ENCODE data around the gene KRT28. TPM values are rescaled to one million over a fixed set of nuclear protein-coding genes. Genes with fewer than 3 reads are reported as not detected.

The KRT28 gene
- total and polyA plus RNA-seq, 2 donors (not counting 3 experiments of a cell fraction or from before 2014, with no cell fraction given): not detected

- H3K36me3 ChIP-seq (ENCODE audit: control insufficient read depth in 2 of 2, extremely low read depth in 1 of 2, insufficient read depth in 2 of 2, low read length in 2 of 2): no peaks in the 10 kb centered on the region
- no peak overlapping the region for H3K9ac ChIP-seq (replicated peaks; ENCODE audit: extremely low read depth, insufficient read depth, low read length)
- H3K27me3 ChIP-seq (ENCODE audit: control insufficient read depth in 2 of 2, insufficient read depth in 2 of 2, low read length in 2 of 2): peaks cover 8 to 13% of the 10 kb centered on the region in 2 experiments
- no peak for TF ChIP-seq POLR2AphosphoS5 (IDR thresholded peaks at IDR 0.05; ENCODE audit: insufficient read depth, low read depth, low read length)
- TF ChIP-seq, protein P1, sequence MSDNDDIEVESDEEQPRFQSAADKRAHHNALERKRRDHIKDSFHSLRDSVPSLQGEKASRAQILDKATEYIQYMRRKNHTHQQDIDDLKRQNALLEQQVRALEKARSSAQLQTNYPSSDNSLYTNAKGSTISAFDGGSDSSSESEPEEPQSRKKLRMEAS (IDR thresholded peaks at IDR 0.05; ENCODE audit: insufficient read depth, insufficient read length): no peak
- TF ChIP-seq JUN (IDR thresholded peaks at IDR 0.05; ENCODE audit: borderline replicate concordance, insufficient read depth, insufficient read length, low read depth): no peak
- no peak for TF ChIP-seq EZH2 (IDR thresholded peaks at IDR 0.05; ENCODE audit: borderline replicate concordance, low read depth, low read length, severe bottlenecking)
- no peak for TF ChIP-seq POLR2A (IDR thresholded peaks at IDR 0.05; ENCODE audit: low read depth, low read length)
- no peak for TF ChIP-seq GATA2 (IDR thresholded peaks at IDR 0.05; ENCODE audit: insufficient read depth, insufficient read length, low read depth, low read length)
- H2AFZ ChIP-seq (ENCODE audit: low read depth, low read length): no peak overlapping the region
- no peak overlapping the region for H3K27ac ChIP-seq (ENCODE audit: insufficient read depth, low read depth, low read length)
- no peaks in the 10 kb centered on the region for H3K9me1 ChIP-seq (replicated peaks; ENCODE audit: control insufficient read depth, extremely low read depth, insufficient read depth, low read length)
- H3K79me2 ChIP-seq (ENCODE audit: control insufficient read depth, insufficient read depth, low read length): no peaks in the 10 kb centered on the region
- POLR2A ChIA-PET: no interaction called here
- dilution Hi-C loops (cut with MboI; ENCODE audit: extremely low pct_ligation_motif_present, low sequenced_read_pairs) (no loop called here), intact Hi-C loops (cut with micrococcal nuclease) (no loop called here)
- no peaks in the 10 kb centered on the region for H3K9me3 ChIP-seq (replicated peaks; ENCODE audit: control insufficient read depth, insufficient read depth, low read length)
- no peaks in the 10 kb centered on the region for H3K4me1 ChIP-seq (ENCODE audit: control insufficient read depth, extremely low read depth, insufficient read depth, low read length)
- no peak overlapping the region for H3K4me3 ChIP-seq (replicated peaks in 1 of 3; ENCODE audit: insufficient read depth in 1 of 3, low read depth in 1 of 3, low read length in 3 of 3)
- CTCF ChIA-PET: interaction anchor here (3.2 kb wide), 1 partner anchor 179 kb away, joined by 19 read pairs; no protein-coding TSS in a partner anchor
- no peaks in the 10 kb centered on the region for H4K20me1 ChIP-seq (replicated peaks; ENCODE audit: control insufficient read depth, extremely low read depth, insufficient read depth, low read length)
- FAIRE-seq (no peak), DNase-seq (ENCODE audit: low read depth, low spot score) (no peak)
- H3K4me2 ChIP-seq (ENCODE audit: insufficient read depth, low read length): no peak overlapping the region
- BruUV-seq (replicated peaks): no TSS peak
Measured at GRCh38 chr17:40794466-40794865, 5.3 kb downstream of the KRT28 start.

- Histone ChIP-seq H2AFZ (ENCODE audit: low read depth, low read length) (no peak overlapping the region), H3K27ac (ENCODE audit: insufficient read depth, low read depth, low read length) (no peak overlapping the region), H3K9ac (replicated peaks; ENCODE audit: extremely low read depth, insufficient read depth, low read length) (no peak overlapping the region), H3K9me3 (replicated peaks; ENCODE audit: control insufficient read depth, insufficient read depth, low read length) (no peaks in the 10 kb centered on the region), H3K79me2 (ENCODE audit: control insufficient read depth, insufficient read depth, low read length) (no peaks in the 10 kb centered on the region), H3K9me1 (replicated peaks; ENCODE audit: control insufficient read depth, extremely low read depth, insufficient read depth, low read length) (no peaks in the 10 kb centered on the region), H3K27me3 (ENCODE audit: control insufficient read depth in 2 of 2, insufficient read depth in 2 of 2, low read length in 2 of 2) (peaks cover 10 to 17% of the 10 kb centered on the region in 2 experiments), H4K20me1 (replicated peaks; ENCODE audit: control insufficient read depth, extremely low read depth, insufficient read depth, low read length) (no peaks in the 10 kb centered on the region), H3K4me2 (ENCODE audit: insufficient read depth, low read length) (no peak overlapping the region), H3K4me1 (ENCODE audit: control insufficient read depth, extremely low read depth, insufficient read depth, low read length) (no peaks in the 10 kb centered on the region), H3K4me3 (replicated peaks in 1 of 3; ENCODE audit: insufficient read depth in 1 of 3, low read depth in 1 of 3, low read length in 3 of 3) (no peak overlapping the region), H3K36me3 (ENCODE audit: control insufficient read depth in 2 of 2, extremely low read depth in 1 of 2, insufficient read depth in 2 of 2, low read length in 2 of 2) (no peaks in the 10 kb centered on the region)
- no TSS peak for BruUV-seq (replicated peaks)
- CTCF ChIA-PET: interaction anchor here (1.5 to 3.2 kb wide), 2 partner anchors 9 to 179 kb away, joined by 6 to 19 read pairs; no protein-coding TSS in a partner anchor
- TF ChIP-seq FOS (IDR thresholded peaks at IDR 0.05; ENCODE audit: borderline replicate concordance, insufficient read depth, low read length) (no peak), POLR2A (IDR thresholded peaks at IDR 0.05; ENCODE audit: low read depth, low read length) (no peak), EZH2 (IDR thresholded peaks at IDR 0.05; ENCODE audit: borderline replicate concordance, low read depth, low read length, severe bottlenecking) (no peak), MYC (IDR thresholded peaks at IDR 0.05; ENCODE audit: low read depth, low read length) (no peak), GATA2 (IDR thresholded peaks at IDR 0.05; ENCODE audit: insufficient read depth, insufficient read length, low read depth, low read length) (no peak), JUN (IDR thresholded peaks at IDR 0.05; ENCODE audit: borderline replicate concordance, insufficient read depth, insufficient read length, low read depth) (no peak), POLR2AphosphoS5 (IDR thresholded peaks at IDR 0.05; ENCODE audit: insufficient read depth, low read depth, low read length) (no peak)
- TF ChIP-seq, protein P2, sequence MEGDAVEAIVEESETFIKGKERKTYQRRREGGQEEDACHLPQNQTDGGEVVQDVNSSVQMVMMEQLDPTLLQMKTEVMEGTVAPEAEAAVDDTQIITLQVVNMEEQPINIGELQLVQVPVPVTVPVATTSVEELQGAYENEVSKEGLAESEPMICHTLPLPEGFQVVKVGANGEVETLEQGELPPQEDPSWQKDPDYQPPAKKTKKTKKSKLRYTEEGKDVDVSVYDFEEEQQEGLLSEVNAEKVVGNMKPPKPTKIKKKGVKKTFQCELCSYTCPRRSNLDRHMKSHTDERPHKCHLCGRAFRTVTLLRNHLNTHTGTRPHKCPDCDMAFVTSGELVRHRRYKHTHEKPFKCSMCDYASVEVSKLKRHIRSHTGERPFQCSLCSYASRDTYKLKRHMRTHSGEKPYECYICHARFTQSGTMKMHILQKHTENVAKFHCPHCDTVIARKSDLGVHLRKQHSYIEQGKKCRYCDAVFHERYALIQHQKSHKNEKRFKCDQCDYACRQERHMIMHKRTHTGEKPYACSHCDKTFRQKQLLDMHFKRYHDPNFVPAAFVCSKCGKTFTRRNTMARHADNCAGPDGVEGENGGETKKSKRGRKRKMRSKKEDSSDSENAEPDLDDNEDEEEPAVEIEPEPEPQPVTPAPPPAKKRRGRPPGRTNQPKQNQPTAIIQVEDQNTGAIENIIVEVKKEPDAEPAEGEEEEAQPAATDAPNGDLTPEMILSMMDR (IDR thresholded peaks at IDR 0.05; ENCODE audit: extremely low read depth in 1 of 2, insufficient read depth in 1 of 2, low read depth in 1 of 2, low read length in 2 of 2): no peak
- TF ChIP-seq, protein P1 (IDR thresholded peaks at IDR 0.05; ENCODE audit: insufficient read depth, insufficient read length): no peak
- dilution Hi-C loops (cut with MboI; ENCODE audit: extremely low pct_ligation_motif_present, low sequenced_read_pairs): no loop called here
- no peak for DNase-seq (ENCODE audit: low read depth, low spot score)
- intact Hi-C loops (cut with micrococcal nuclease): no loop called here
- FAIRE-seq: no peak
- POLR2A ChIA-PET: no interaction called here
Measured at GRCh38 chr17:40793832-40794231, 5.9 kb downstream of the KRT28 start.

All from endothelial cell of umbilical vein (primary cell).